ENCODE measurements around the gene MEGF9.

DNA sequence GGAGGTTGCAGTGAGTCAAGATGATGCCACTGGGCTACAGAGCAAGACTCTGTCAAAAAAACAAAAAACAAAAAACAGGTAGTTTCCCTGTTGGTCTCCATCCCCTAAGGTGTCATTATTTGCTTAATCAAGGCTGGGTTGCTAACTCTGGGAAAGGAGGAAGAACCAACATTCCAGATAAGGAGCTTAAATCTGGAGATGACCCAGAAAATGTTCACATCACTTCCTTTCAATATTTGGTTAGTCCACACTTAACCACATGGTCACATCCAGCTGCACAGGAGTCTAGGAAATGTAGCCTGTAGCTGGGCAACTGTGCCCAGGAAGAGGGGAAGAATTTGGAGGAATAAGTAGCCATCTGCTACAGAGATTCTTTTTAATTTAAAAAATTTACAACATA lies 25.9 kb upstream of the MEGF9 start:
- TF ChIP-seq, protein P1, sequence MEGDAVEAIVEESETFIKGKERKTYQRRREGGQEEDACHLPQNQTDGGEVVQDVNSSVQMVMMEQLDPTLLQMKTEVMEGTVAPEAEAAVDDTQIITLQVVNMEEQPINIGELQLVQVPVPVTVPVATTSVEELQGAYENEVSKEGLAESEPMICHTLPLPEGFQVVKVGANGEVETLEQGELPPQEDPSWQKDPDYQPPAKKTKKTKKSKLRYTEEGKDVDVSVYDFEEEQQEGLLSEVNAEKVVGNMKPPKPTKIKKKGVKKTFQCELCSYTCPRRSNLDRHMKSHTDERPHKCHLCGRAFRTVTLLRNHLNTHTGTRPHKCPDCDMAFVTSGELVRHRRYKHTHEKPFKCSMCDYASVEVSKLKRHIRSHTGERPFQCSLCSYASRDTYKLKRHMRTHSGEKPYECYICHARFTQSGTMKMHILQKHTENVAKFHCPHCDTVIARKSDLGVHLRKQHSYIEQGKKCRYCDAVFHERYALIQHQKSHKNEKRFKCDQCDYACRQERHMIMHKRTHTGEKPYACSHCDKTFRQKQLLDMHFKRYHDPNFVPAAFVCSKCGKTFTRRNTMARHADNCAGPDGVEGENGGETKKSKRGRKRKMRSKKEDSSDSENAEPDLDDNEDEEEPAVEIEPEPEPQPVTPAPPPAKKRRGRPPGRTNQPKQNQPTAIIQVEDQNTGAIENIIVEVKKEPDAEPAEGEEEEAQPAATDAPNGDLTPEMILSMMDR (IDR thresholded peaks at IDR 0.05): no peak
- no peak for TF ChIP-seq EZH2 (IDR thresholded peaks at IDR 0.05; ENCODE audit: borderline replicate concordance, insufficient read depth, low read depth, low read length, poor library complexity, severe bottlenecking)
